ENCODE measurements around the gene BCKDHA. TPM values are rescaled to one million over a fixed set of nuclear protein-coding genes. Genes with fewer than 3 reads are reported as not detected.

Gene BCKDHA
- total and polyA plus RNA-seq, 2 of the 4 experiments (the other 2 are of a cell fraction), result 7.6 to 7.7 TPM

DNA sequence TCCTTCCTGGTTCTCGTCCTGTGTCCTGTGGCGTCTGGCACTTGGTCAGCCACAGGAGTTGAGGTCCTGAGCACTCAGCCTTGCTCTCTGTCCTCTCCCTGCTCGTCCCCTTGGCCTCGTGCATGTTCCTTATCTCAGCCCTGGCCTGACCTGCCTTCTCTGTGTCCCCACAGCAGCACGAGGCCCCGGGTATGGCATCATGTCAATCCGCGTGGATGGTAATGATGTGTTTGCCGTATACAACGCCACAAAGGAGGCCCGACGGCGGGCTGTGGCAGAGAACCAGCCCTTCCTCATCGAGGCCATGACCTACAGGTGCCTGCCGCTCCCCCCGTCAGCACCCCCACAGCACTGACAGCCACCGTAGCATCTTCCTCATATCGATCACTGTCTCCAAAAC lies 24.8 kb downstream of the BCKDHA start:
- Histone ChIP-seq H3K9me3 (ENCODE audit: control insufficient read depth, insufficient read depth, low read length) (no peaks in the 10 kb centered on the region), H3K27ac (ENCODE audit: insufficient read depth, low read length) (no peak overlapping the region), H3K79me1 (ENCODE audit: low read depth in 1 of 2, low read length in 2 of 2) (no peaks in the 10 kb centered on the region), H3K9ac (ENCODE audit: low read depth, low read length) (no peak overlapping the region), H4K20me1 (ENCODE audit: insufficient read depth, low read length) (no peaks in the 10 kb centered on the region), H2BK120ac (ENCODE audit: low read depth, low read length) (no peak overlapping the region), H3K14ac (replicated peaks; ENCODE audit: low read depth, low read length) (no peak overlapping the region), H3K4ac (ENCODE audit: low read depth, low read length) (no peak overlapping the region), H3K4me1 (ENCODE audit: control insufficient read depth, insufficient read depth, low read length) (peaks cover 5% of the 10 kb centered on the region; the same call in 1 of the 2 replicates), H2AK9ac (replicated peaks; ENCODE audit: low read depth, low read length, poor library complexity) (no peak overlapping the region), H2BK5ac (ENCODE audit: low read depth, low read length, poor library complexity, severe bottlenecking) (no peak overlapping the region), H3K23ac (ENCODE audit: low read depth, low read length) (no peak overlapping the region), H3K36me3 (ENCODE audit: control insufficient read depth, insufficient read depth, low read length) (peaks cover 48% of the 10 kb centered on the region), H3K4me2 (ENCODE audit: low read depth, low read length) (no peak overlapping the region), H4K5ac (ENCODE audit: low read depth, low read length) (no peak overlapping the region), H2BK20ac (ENCODE audit: low read depth, low read length) (no peak overlapping the region), H3K4me3 (ENCODE audit: insufficient read depth, low read depth, low read length) (no peak overlapping the region), H3K18ac (ENCODE audit: low read depth, low read length) (no peak overlapping the region), H2BK15ac (ENCODE audit: low read depth, low read length) (no peak overlapping the region), H3K56ac (ENCODE audit: extremely low read depth, insufficient read depth, low read length) (no peak overlapping the region), H3K27me3 (ENCODE audit: control insufficient read depth, insufficient read depth, low read length) (no peaks in the 10 kb centered on the region), H4K8ac (ENCODE audit: low read depth in 2 of 2, low read length in 2 of 2) (no peak overlapping the region), H2AK5ac (ENCODE audit: low read depth, low read length) (no peak overlapping the region), H3K9me1 (ENCODE audit: insufficient read depth, low read length) (no peaks in the 10 kb centered on the region; the same call in 1 of the 2 replicates), H2AFZ (replicated peaks; ENCODE audit: low read length, poor library complexity) (no peak overlapping the region), H4K91ac (ENCODE audit: insufficient read depth, low read depth, low read length) (no peak overlapping the region)
- intact Hi-C loops (cut with micrococcal nuclease) (loop anchor here (10.0 kb wide), 1 partner anchor 218 kb away; no protein-coding TSS in a partner anchor), in situ Hi-C loops (cut with MboI; ENCODE audit: low sequenced_read_pairs) (no loop called here), dilution Hi-C loops (cut with HindIII; ENCODE audit: low sequenced_read_pairs, unreplicated experiment) (no loop called here)
- DNase-seq (no peak), ATAC-seq (ENCODE audit: low read depth) (no peak)
- TF ChIP-seq SMC3 (IDR thresholded peaks at IDR 0.05; ENCODE audit: low read depth, low read length) (no peak), CEBPB (IDR thresholded peaks at IDR 0.05; ENCODE audit: low read depth, low read length) (no peak), BHLHE40 (IDR thresholded peaks at IDR 0.05; ENCODE audit: low read depth, low read length) (no peak), NFE2L2 (IDR thresholded peaks at IDR 0.05; ENCODE audit: low read depth, low read length) (no peak), RFX5 (IDR thresholded peaks at IDR 0.05; ENCODE audit: low read depth, low read length) (no peak)
- ChIA-PET POLR2A (ENCODE audit: unreplicated experiment) (no interaction called here), CTCF (no interaction called here)
- WGBS, 2 experiments (ENCODE audit: extremely low coverage in 2 of 2, insufficient read length in 1 of 2), result 73% methylated on average over 11 of the region's 18 CpGs; no CpG with 5 or more reads in 1 of the 2 experiments
- BruUV-seq (replicated peaks), result no TSS peak
